ENCODE results near the gene SMTNL2. TPM values are rescaled to one million over a fixed set of nuclear protein-coding genes. Genes with fewer than 3 reads are reported as not detected.

Gene SMTNL2
- total and polyA plus RNA-seq, 12 donors: 2.7 to 84.1 (median 19.1) TPM

DNA sequence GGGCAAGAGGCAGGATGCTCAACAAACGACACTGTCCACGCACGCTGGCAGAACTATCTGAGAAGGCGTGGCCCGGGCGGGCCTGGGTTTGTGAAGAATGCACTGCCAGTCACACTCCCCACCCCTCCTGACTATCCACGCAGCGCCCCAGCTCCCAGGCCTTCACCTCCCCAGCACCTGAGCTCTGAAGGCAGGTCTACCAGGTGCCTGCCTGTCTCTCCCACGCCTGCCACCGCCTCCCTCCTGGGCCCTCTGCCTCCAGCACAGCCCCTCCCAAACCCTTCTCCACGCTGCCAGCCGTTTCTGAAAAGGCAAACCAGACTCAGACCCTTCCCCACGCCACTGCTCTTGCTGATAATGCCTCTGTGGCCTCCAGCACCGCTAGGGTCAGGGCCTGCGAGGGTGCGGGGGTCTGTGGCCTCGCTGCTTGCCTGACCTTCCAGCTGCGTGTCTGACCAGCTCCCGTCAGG is 40.7 kb upstream of the SMTNL2 start:
- TF ChIP-seq CTCF (IDR thresholded peaks at IDR 0.05): no peak
- H3K36me3 ChIP-seq: peaks cover 0 to 98% (median 36%) of the 10 kb centered on the region in 9 donors
- no peaks in the 10 kb centered on the region for H3K27me3 ChIP-seq
- no peak for DNase-seq
- intact Hi-C loops (cut with DNase I): loop anchor here in 4 of 10 donors (5.0 to 10.0 kb wide), 3 partner anchors 36 to 121 kb away; no protein-coding TSS in a partner anchor
- no peak overlapping the region for H3K27ac ChIP-seq
- ATAC-seq: no peak
- 83 to 87% methylated on average over 19 of the region's 19 CpGs for WGBS, 2 donors
- H3K9me3 ChIP-seq: no peaks in the 10 kb centered on the region
- peaks cover 5 to 35% (median 20%) of the 10 kb centered on the region in 9 donors for H3K4me1 ChIP-seq
- no peak overlapping the region for H3K4me3 ChIP-seq

- 92 to 94% methylated on average over 34 to 37 of the region's 37 CpGs for WGBS, 2 donors
- DNase-seq (no peak), ATAC-seq (no peak)
- H3K27ac ChIP-seq: no peak overlapping the region
- no peak overlapping the region for H3K4me3 ChIP-seq
- intact Hi-C loops (cut with DNase I): loop anchor here in 4 of 10 donors (5.0 to 10.0 kb wide), 3 partner anchors 37 to 122 kb away; no protein-coding TSS in a partner anchor
- TF ChIP-seq CTCF (IDR thresholded peaks at IDR 0.05): no peak
- H3K4me1 ChIP-seq: peaks cover 0 to 29% (median 14%) of the 10 kb centered on the region in 9 donors
- H3K36me3 ChIP-seq: peaks cover 0 to 98% (median 44%) of the 10 kb centered on the region in 9 donors
- no peaks in the 10 kb centered on the region for H3K9me3 ChIP-seq
- no peaks in the 10 kb centered on the region for H3K27me3 ChIP-seq
Measured at GRCh38 chr17:4544135-4544950, 40.0 kb upstream of the SMTNL2 start.

DNA sequence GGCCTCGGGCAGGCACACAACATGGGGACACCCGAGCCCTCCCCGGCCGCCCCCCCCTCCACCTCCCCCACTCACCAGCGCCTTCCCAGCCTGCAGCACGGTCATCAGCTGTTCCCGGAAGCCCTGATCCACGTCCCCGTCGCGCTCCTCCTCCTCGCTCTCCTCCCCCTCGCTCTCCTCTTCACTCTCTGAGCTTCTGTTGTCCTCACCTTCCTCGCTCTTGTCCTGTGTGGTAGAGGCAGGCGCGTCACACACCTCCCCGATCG is 39.4 kb upstream of the SMTNL2 start:
- WGBS, 2 donors: 83 to 88% methylated on average over 17 to 18 of the region's 18 CpGs
- Histone ChIP-seq H3K4me3 (no peak overlapping the region), H3K27me3 (no peaks in the 10 kb centered on the region), H3K36me3 (peaks cover 0 to 98% (median 45%) of the 10 kb centered on the region in 9 donors), H3K27ac (no peak overlapping the region), H3K9me3 (no peaks in the 10 kb centered on the region), H3K4me1 (peaks cover 0 to 24% (median 10%) of the 10 kb centered on the region in 9 donors)
- intact Hi-C loops (cut with DNase I): loop anchor here in 4 of 10 donors (5.0 to 10.0 kb wide), 3 partner anchors 38 to 123 kb away; no protein-coding TSS in a partner anchor
- no peak for ATAC-seq
- DNase-seq: no peak
- no peak for TF ChIP-seq CTCF (IDR thresholded peaks at IDR 0.05)

DNA sequence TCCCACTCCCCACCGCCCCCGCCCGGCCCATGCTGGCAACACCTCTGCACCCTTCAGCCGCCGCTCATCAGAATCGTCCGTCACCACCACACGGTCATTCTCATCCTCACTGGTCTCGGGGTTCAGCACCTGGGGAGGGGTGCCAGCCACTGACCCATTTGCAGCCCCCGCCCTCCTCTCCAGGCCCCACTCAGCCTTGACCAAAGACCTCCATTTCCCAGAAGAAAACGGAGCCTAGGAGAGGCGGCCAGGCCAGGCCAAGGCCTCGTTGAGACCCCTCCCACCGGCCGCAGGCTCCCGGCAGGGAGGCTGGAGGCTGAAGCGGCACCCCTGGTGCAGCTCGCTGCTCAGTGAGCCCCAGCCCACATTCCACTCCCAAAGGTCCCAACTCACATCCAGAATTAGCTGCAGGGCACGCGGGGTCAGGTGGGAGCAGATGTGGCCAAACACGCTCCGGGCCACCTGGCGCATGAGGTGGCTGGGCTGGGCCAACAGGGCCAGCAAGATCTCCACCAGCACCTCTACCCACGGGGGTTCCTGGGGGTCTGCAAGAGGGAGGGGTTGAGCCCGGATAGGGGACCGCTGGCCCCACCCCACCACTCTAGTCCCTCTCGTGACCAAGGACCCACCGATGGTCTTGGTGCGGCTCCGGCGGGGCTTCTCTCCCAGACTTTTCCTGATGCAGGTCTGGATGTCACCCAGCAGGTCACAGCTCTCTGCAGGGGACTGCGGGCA is 38.9 kb upstream of the SMTNL2 start:
- peaks cover 0 to 98% (median 50%) of the 10 kb centered on the region in 9 donors for H3K36me3 ChIP-seq
- H3K4me1 ChIP-seq: peaks cover 0 to 19% (median 6%) of the 10 kb centered on the region in 9 donors
- ATAC-seq: no peak

More for the DNA sequence above, 38.9 kb upstream of the SMTNL2 start:
- intact Hi-C loops (cut with DNase I): loop anchor here in 1 of 10 donors (10.0 kb wide), 1 partner anchor 121 kb away; no protein-coding TSS in a partner anchor
- no peaks in the 10 kb centered on the region for H3K9me3 ChIP-seq
- no peak overlapping the region for H3K4me3 ChIP-seq
- no peak for TF ChIP-seq CTCF (IDR thresholded peaks at IDR 0.05)
- 91 to 94% methylated on average over 32 of the region's 32 CpGs for WGBS, 2 donors
- no peaks in the 10 kb centered on the region for H3K27me3 ChIP-seq
- H3K27ac ChIP-seq: no peak overlapping the region
- no peak for DNase-seq

Data from heart right ventricle (tissue), 16 donors.